HG03457 (cell line): ENCODE results near the gene RIMKLB.
"Not testable (repeated sequence)": the region's sequence is repeated elsewhere in the genome, so short reads cannot be mapped to it uniquely, and the experiment has no call there.

ENCODE experiments used
- ATAC-seq: cut with Tn5 transposase; IDR thresholded peaks from one replicate; pipeline ENCODE4 v1.9.1; 2021; ENCODE audit warnings: moderate number of reproducible peaks; ENCODE audit not compliant: unreplicated experiment

RIMKLB gene

DNA sequence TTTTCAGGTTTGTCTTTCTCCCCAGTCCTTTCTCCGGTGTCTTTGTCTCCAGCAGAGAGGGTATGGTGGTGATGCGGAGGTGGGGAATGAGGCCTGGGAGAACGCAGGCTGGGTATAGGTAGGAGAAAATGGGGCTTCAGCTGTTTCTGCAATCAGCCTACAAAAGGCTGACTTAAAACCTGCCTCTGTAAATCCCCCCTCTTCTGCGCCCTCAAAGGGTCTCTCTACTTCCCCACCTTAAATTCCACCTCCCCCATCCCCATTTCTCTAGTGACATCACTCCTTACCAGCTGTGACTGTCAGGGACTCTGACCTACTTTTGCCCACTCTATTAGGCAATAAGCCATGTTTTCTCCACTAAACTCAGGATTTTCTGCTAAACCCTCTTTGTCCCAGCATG, 8.1 kb upstream of the RIMKLB start:
- ATAC-seq, result no peak

DNA sequence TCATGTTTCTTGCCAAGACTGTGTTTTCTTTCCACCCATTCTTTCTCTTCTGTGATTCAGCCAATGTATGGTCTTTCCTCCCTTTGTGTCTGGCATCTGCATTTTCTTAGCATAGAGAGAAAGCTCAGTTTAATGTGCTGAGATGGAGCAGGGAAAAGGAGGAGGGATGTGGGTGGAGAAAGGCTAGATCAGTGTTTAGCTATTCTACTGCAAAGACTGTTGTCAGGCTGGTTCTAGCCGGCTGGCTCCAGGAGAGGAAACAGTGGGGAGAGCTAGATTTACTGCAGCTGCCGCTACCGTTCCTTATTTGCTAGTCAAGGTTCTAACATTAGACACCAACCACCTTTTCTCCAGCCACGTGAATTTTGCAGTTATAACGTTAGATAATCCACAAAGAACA, 5.2 kb upstream of the RIMKLB start:
- no peak for ATAC-seq

DNA sequence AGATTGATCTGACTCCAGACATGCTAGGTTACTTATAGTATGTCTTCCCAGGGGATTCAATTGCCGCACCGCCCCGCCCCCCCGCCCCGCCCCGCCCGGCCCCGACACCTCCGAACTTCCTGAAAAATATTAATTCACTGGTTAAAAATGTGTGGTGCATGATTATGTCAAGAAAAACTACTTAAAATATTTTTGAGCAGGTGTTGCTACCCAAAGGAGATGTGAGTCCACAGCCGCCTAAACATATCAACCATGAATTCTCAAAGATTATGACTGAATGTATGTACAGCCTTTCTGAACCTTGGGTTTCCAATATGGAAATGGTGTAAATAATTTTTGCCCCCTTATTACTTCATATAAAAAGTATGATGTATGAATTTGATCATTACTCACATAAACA, 2.7 kb upstream of the RIMKLB start:
- ATAC-seq, result no peak

- no peak for ATAC-seq
Measured at GRCh38 chr12:8696442-8697090, 1.2 kb upstream of the RIMKLB start.

GRCh38 chr12:8697120-8697475, 693 bp upstream of the RIMKLB start:
- no peak for ATAC-seq

DNA sequence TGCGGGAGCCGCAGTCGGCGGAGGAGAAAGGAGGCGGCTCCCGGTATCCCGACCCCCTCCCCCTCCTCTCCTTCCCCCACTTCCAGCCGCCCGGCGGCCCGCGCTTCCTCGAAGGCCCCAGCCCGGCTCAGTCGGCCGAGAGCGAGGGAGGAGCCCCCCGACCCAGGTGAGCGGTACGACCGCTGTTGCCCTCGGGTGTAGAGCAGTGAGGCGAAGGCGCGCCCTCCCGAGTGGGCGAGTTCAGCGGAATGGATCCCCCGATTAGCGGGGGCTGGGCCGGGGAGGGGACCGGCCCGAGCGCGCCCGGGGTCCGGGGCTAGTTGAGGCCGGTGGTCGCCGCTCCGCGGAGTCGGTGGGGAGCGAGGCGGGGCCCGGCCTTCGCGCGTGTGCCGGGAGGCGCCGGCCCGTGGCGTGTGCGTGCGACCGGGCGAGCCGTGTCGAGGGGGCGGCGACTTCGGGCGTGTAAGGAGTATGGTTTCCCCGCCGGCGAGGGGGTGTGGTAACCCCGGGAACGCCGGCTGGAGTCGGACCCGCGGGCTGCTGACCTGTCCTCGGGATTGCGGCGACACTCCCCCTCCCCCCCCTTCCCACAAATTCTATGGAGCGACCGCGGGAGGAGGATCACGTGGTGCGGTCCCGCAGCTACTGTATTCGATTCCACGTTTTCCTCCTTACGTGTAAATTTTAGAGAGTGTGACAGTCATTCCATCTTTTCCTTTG, 501 bp downstream of the RIMKLB start:
- no peak for ATAC-seq

GRCh38 chr12:8698879-8699278, 1.1 kb downstream of the RIMKLB start:
- ATAC-seq, result no peak

- ATAC-seq, result no peak
Measured at GRCh38 chr12:8699714-8700113, 1.9 kb downstream of the RIMKLB start.

DNA sequence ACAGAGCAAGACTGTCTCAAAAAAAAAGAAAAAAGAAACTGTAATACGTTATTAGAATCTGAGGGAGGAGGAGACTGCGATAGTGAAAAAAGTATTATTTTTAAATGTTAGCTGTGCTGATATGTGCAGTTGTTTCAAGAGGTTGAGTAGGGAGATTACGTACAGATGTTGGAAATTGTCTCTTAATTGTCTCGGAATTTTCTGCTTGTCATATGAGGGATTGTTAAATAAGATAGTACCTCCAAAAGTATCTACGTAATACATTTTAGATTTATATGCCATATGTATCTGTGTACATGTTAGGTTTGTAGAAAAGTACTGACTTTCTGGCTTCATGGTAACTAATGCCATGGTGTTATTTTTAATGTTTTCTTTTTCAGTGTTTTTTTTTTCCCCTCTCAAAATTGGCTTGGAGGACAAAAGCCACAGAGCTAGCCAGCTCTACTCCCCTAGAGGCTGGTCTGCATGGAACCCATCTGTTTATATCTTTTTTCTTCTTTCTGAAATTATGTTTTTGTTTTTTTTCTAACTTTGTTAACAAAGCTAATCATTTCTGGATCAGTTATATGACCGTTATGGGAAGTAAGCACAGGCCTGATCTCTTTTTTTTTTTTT, 3.4 kb downstream of the RIMKLB start:
- no peak for ATAC-seq

DNA sequence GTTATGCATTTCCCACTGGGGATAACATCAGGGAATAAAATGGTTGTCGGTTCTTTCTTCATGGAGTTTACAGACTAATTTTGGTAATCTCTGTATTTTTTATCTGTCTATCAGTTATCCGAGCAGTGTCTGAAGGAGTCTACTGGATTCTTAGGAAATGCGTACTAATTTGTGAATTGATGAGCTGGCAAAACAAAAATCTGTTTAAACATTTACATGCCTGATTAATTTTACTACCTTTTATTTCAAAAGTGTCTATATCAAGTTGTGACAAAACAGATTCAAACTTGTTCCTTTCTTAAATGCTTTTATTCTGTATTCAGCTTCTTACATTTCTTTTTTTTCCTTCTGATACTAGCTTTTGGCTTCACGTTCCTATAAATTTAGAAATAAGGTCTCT, 4.4 kb downstream of the RIMKLB start:
- ATAC-seq, result no peak

DNA sequence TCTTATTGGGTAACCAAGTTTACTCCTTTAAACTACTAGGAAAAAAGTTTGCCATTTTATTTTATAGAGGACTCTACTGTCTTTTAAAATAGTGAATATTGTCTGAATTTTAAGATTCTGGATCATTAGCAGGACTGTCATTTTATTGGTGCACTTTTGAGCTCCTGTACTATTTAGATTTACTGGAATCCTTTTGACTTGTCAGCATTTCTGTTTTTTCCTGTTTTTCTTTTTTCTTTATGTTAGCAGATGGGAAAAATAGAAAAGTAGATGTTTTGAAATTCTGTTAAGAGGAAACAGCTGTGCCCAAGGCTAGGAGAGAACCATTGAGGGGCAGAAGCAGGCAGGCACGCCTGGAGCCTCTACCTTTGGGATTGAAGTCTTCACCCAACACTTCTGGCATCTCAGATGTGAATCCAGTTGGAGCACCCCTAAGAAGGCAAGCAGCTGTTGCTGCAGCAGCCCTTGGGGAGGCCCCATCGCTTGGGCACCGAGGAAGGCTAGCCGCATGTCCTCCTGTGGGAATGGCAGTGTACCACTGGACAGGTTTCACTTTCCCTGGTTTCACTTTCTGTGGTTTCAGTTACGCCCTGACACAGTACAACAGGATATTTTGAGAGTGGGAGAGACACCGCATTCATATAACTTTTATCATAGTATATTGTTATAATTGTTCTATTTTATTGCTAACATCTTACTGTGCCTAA, 11.5 kb downstream of the RIMKLB start:
- ATAC-seq, result no peak

DNA sequence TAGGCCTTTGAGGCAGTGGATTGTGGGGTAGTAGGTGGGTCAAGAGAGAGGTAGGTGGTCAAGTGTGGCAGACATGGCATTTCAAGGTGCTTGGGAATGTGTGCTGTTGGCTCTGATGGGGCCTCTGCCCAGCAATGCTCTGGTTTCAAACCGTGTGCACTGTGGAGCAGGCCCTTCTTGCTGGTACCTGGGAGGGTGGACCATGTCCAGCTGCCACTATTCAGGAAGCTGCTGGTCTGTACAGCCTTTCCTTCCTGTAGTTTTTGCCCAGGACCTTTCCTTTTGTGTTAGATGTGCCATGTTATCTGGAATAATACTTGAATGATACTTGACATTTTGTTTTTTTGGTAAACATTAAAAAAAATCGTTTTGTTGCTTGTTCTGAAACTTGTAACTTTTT, 14.8 kb downstream of the RIMKLB start:
- ATAC-seq, result no peak

GRCh38 chr12:8722286-8722800, 24.6 kb downstream of the RIMKLB start:
- ATAC-seq, result no peak

DNA sequence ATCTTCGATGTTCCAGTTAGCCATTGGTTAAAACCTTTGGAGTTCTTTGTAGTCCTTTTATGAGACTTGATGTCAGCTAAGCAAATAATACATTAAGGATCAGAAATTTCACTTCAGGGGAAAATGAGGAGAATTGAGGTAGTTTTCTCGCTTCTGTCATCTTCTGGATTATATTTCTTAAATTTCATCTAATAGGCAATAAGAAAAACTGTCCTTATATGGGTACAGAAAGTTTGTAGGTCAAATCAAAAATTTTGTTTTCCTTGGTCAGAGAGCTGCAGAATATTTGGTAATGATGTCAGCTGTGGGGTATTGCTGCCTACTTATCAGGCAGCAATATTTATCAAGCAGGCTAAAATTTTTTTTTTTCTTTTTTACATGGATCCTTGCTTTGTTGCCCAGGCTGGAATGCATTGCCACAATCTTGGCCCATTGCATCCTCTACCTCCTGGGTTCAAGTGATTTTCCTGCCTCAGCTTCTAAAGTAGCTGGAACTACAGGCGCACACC, 37.1 kb downstream of the RIMKLB start:
- ATAC-seq, result no peak

DNA sequence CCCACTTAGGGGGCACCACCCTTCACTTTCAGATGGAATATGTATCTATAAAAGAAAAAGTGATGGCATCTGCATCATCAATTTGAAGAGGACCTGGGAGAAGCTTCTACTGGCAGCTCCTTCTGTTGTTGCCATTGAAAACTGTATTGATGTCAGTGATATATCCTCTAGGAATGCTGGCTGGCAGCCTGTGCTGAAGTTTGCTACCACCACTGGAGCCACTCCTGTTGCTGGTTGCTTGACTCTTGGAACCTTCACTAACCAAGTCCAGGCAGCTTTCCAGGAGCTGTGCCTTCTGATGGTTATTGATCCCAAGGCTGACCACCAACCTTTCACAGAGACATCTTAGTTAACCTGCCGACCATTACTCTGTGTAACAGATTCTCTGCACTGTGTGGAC, 44.7 kb downstream of the RIMKLB start:
- ATAC-seq, result no peak

- ATAC-seq, result not testable (repeated sequence)
Measured at GRCh38 chr12:8743121-8743520, 45.3 kb downstream of the RIMKLB start.

DNA sequence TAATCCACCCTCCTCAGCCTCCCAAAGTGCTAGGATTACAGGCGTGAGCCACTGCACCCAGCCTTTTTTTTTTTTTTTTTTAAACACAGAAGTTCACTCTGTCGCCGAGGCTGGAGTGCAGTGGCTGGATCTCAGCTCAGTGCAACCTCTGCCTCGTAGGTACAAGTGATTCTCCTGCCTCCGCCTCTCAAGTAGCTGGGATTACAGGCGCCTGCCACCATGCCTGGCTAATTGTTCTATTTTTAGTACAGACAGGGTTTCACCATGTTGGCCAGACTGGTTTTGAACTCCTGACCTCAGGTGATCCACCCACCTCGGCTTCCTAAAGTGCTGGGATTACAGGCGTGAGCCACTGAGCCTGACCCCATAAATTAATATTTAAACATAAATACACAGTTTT, 47.8 kb downstream of the RIMKLB start:
- ATAC-seq, result not testable (repeated sequence)

GRCh38 chr12:8746046-8746445, 48.3 kb downstream of the RIMKLB start:
- ATAC-seq, result no peak

- not testable (repeated sequence) for ATAC-seq
Measured at GRCh38 chr12:8760076-8760475, 62.3 kb downstream of the RIMKLB start.

DNA sequence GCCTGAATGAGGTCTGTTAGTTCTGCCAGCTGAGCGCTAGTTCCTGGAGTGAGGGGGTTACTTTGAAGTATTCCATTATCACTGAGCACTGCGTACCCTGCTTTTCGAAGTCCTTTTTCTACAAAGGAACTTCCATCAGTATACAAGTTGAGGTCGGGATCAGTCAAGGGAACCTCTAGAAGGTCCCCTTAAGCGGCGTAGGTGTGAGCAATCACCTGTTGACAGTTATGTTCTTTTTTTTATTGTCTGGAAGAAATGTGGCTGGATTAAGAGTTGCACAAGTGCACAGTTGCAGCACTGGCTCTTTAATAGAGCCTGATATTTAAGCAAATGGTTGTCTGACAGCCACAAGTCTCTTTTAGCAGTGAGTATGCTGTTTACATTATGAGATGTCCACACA, 64.9 kb downstream of the RIMKLB start:
- ATAC-seq, result not testable (repeated sequence)

DNA sequence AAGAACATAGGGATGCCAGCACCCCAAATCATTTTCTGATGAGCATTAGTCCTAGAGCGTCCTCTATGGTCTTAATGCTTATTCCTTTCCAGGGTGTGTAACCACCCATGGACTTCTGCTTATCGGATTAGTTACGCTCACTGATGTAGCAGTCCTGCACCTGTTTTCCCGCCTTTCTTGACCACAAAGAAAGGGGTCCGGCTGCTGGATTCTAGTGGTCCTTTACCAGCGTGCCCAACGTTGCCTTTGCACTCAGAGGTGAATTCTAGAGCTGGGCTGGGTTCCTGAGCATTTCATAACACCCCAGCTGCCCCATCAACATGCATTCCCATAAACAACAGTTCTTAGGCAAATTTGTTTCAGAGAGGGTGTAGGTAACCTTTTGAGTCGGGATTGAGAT, 68.3 kb downstream of the RIMKLB start:
- ATAC-seq, result not testable (repeated sequence)
